ENCODE data around the gene RXYLT1. TPM values are rescaled to one million over a fixed set of nuclear protein-coding genes. Genes with fewer than 3 reads are reported as not detected.
A peak's percentile ranks its signal among the peaks of the same experiment; 100 is the strongest.

Gene RXYLT1
- total RNA-seq, 1 experiment from 2014 or later: 21.1 TPM

DNA sequence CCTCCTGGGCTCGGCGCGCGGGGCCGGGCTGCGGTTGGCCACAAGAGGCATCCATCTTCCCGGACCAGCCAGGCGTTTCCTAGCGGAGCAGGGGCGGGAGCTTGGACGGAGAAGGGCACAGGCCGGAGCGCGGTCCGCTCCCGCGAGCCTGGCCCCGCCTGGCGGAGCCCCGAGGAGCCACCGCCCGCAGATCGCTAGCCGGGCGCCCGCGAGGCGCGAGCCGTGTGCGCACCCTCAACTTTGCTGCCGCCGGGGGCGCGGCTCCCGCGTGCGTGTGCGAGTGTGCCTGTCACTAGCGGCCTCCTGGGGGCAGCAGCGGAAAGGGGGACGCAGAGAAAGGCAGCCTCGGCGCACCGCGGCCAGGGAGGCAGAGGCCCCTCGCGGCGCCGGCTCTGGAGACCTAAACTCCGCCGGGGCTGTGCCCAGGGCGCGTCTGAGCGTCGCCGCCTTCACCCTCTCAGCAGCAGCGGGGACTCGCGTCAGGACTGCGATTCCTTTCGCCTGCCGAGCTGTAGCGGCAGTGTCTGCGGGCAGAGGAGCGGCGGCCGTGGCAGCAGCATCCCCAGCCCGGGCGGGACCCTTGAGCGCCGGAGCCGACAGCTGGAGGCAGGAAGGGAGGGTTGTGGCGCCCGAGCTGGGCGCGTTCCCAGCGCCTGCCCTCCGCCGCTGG lies 64.1 kb downstream of the RXYLT1 start:
- Histone ChIP-seq H3K9me3 (ENCODE audit: low read depth, low read length, poor library complexity, severe bottlenecking) (no peaks in the 10 kb centered on the region), H3K36me3 (ENCODE audit: insufficient read depth, low read length, poor library complexity, severe bottlenecking) (no peaks in the 10 kb centered on the region), H3K4me1 (ENCODE audit: insufficient read depth, low read length, poor library complexity, severe bottlenecking) (peaks cover 3% of the 10 kb centered on the region), H3K4me3 (ENCODE audit: low read depth, low read length, poor library complexity, severe bottlenecking) (peak overlapping the region; percentile 80), H3K27ac (ENCODE audit: low read depth, low read length, poor library complexity, severe bottlenecking) (peak overlapping the region; percentile 82), H3K27me3 (replicated peaks; ENCODE audit: insufficient read depth, low read depth, low read length, poor library complexity) (no peaks in the 10 kb centered on the region)
- POLR2A ChIA-PET (ENCODE audit: low non-redundant PET): interaction anchor here (0.7 kb wide), 1 partner anchor 270 kb away, joined by 5 read pairs; no protein-coding TSS in a partner anchor
- TF ChIP-seq CTCF (conservative IDR thresholded peaks at IDR 0.05; ENCODE audit: low read depth, low read length) (peak; percentile 92), EZH2 (IDR thresholded peaks at IDR 0.05; ENCODE audit: borderline replicate concordance, low read depth, low read length, poor library complexity, severe bottlenecking) (no peak)
- intact Hi-C loops (cut with micrococcal nuclease; ENCODE audit: unreplicated experiment): loop anchor here (1.0 to 10.0 kb wide), 5 partner anchors 131 to 412 kb away; no protein-coding TSS in a partner anchor
- CTCF ChIA-PET: interaction anchor here (0.6 to 1.6 kb wide), 3 partner anchors 338 to 1367 kb away, joined by 3 to 12 read pairs (median 5); no protein-coding TSS in a partner anchor
- peak; percentile 97 for DNase-seq (ENCODE audit: low spot score)
- no TSS peak for BruUV-seq (replicated peaks)

DNA sequence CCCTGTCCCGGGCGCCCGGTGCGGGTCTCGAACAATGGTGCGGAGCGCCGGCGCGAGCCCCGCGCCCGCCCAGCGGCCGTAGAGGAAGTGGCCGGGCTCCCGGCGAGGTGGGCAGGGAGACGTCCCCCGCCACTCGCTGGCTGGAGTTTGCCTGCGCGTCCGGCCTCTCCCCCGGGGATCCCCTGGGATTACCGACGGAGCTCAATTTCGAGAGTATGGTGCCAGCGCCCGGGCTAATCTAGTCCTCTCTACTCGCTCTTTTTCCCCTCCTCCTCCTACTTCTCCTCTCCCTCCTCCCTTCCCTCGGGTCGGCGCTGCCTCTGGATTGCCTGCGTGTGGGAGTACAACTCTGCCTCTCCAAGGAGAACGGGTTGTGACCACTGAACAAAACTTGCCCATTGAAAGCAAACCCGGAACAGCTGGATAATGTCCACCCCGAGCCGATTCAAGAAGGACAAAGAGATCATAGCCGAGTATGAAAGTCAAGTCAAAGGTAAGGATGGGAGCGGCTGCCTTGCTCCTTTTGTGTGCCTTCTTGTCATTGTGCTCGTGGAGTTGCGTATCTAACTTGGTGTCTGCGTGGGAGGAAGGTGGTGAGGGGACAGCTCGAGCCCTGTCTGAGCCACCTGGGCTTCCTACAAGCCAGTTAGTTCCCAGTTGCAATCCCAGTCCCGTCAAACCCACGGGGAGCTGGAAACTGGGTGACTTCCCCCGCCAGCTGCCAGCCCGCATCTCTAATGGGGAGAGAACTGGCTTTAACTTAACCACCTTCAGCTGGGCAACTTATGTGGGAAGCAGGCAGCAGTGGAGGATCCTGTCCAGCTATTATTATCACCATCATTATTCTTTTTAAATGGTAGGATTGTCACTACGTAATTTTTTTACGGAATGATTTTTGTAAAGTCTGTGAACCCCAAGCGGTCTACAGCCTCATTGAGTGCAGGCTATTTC lies 65.0 kb downstream of the RXYLT1 start, which contains the start of gene SRGAP1:
TSS of gene SRGAP1 (plus strand) at position 310 of the 951 bp plus-strand sequence. CDS start at position 427, 117 bp downstream.
- peak within 1 kb of the TSS; percentile 80 for H3K4me3 ChIP-seq (ENCODE audit: low read depth, low read length, poor library complexity, severe bottlenecking)
- peaks cover 7% of the 10 kb centered on the region for H3K4me1 ChIP-seq (ENCODE audit: insufficient read depth, low read length, poor library complexity, severe bottlenecking)
- H3K9me3 ChIP-seq (ENCODE audit: low read depth, low read length, poor library complexity, severe bottlenecking): no peaks in the 10 kb centered on the region
- POLR2A ChIA-PET (ENCODE audit: low non-redundant PET): interaction anchor here (0.7 kb wide), 1 partner anchor 270 kb away, joined by 5 read pairs; no protein-coding TSS in a partner anchor
- peak; percentile 83 for DNase-seq (ENCODE audit: low spot score)
- CTCF ChIA-PET: interaction anchor here (0.6 to 1.6 kb wide), 2 partner anchors 337 to 1366 kb away, joined by 5 to 12 read pairs; no protein-coding TSS in a partner anchor
- TF ChIP-seq EZH2 (IDR thresholded peaks at IDR 0.05; ENCODE audit: borderline replicate concordance, low read depth, low read length, poor library complexity, severe bottlenecking) (no peak), CTCF (conservative IDR thresholded peaks at IDR 0.05; ENCODE audit: low read depth, low read length) (0 out of 2 replicates have a peak, but pooled peaks have one; percentile 22)
- H3K36me3 ChIP-seq (ENCODE audit: insufficient read depth, low read length, poor library complexity, severe bottlenecking): no peaks in the 10 kb centered on the region
- no TSS peak for BruUV-seq (replicated peaks)
- peak within 1 kb of the TSS; percentile 82 for H3K27ac ChIP-seq (ENCODE audit: low read depth, low read length, poor library complexity, severe bottlenecking)
- intact Hi-C loops (cut with micrococcal nuclease; ENCODE audit: unreplicated experiment): loop anchor here (1.0 to 10.0 kb wide), 5 partner anchors 130 to 412 kb away; no protein-coding TSS in a partner anchor
- H3K27me3 ChIP-seq (replicated peaks; ENCODE audit: insufficient read depth, low read depth, low read length, poor library complexity): no peaks in the 10 kb centered on the region

DNA sequence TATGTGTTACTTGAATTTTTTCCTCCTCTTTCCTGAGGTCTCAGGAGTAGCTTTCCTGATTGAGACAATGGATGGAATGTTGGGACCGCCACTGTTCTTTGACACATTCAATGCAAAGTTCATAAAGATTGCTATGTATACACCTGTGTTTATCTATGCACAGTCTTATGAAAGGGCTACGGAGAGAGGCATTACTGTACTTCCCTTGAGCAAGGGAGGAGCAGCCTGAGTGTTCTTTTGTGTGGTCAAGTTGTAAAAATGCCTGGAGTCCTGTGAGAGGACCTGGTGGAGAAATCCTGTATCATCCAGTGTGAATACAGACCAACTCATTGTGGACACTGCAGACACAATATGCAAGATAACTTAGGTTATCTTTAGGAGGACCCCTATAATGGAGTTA lies 66.0 kb downstream of the RXYLT1 start:
- no peak for TF ChIP-seq CTCF (conservative IDR thresholded peaks at IDR 0.05; ENCODE audit: low read depth, low read length)
- no peak for TF ChIP-seq EZH2 (IDR thresholded peaks at IDR 0.05; ENCODE audit: borderline replicate concordance, low read depth, low read length, poor library complexity, severe bottlenecking)
- no peaks in the 10 kb centered on the region for H3K9me3 ChIP-seq (ENCODE audit: low read depth, low read length, poor library complexity, severe bottlenecking)
- TSS peak; percentile 40 for BruUV-seq (replicated peaks)
- ChIA-PET CTCF (no interaction called here), POLR2A (ENCODE audit: low non-redundant PET) (no interaction called here)
- H3K27me3 ChIP-seq (replicated peaks; ENCODE audit: insufficient read depth, low read depth, low read length, poor library complexity): no peaks in the 10 kb centered on the region
- peak overlapping the region; percentile 11 for H3K27ac ChIP-seq (ENCODE audit: low read depth, low read length, poor library complexity, severe bottlenecking)
- H3K36me3 ChIP-seq (ENCODE audit: insufficient read depth, low read length, poor library complexity, severe bottlenecking): no peaks in the 10 kb centered on the region
- H3K4me1 ChIP-seq (ENCODE audit: insufficient read depth, low read length, poor library complexity, severe bottlenecking): peaks cover 11% of the 10 kb centered on the region
- peak overlapping the region; percentile 80 for H3K4me3 ChIP-seq (ENCODE audit: low read depth, low read length, poor library complexity, severe bottlenecking)
- DNase-seq (ENCODE audit: low spot score): no peak
- intact Hi-C loops (cut with micrococcal nuclease; ENCODE audit: unreplicated experiment): loop anchor here (2.0 to 10.0 kb wide), 2 partner anchors 129 to 197 kb away; no protein-coding TSS in a partner anchor
